H54 (cell line): ENCODE measurements around the gene EPHB1.

Experiments used
- DNase-seq: peaks from one replicate; pipeline ENCODE4 v3.0.0; 2011; ENCODE audit warnings: low spot score, mixed read lengths; ENCODE audit not compliant: insufficient read length
- FAIRE-seq: peaks from 3 replicates; lab custom pipeline; 2011; peaks lifted over from hg19 to GRCh38; lab: Jason Lieb, UNC
- POLR2A ChIP-seq: IDR thresholded peaks from 2 replicates; pipeline ENCODE4 v1.6.1; 2011; ENCODE audit warnings: low read depth, mild to moderate bottlenecking, low read length

Gene EPHB1

DNA sequence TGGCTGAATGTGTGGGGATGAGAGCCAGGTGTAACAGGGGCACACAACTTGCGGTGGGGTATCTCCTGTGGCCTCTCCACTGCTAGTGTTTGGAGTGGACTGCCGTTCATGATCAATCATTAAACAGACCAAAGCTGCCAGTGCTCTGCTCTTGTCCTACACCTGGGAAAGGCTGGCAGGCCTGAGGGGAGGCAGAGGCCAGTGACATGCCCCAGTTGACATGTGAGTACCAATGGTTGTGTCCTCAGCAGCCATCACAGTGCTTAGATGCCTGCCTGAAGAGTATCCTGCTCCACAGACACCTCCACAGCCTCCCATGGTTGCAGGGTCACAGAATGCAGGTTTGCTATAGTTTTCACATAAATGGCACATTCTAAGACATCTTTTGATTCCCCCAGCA lies 348.4 kb downstream of the EPHB1 start:
- FAIRE-seq (no peak), DNase-seq (no peak)
- no peak for TF ChIP-seq POLR2A

DNA sequence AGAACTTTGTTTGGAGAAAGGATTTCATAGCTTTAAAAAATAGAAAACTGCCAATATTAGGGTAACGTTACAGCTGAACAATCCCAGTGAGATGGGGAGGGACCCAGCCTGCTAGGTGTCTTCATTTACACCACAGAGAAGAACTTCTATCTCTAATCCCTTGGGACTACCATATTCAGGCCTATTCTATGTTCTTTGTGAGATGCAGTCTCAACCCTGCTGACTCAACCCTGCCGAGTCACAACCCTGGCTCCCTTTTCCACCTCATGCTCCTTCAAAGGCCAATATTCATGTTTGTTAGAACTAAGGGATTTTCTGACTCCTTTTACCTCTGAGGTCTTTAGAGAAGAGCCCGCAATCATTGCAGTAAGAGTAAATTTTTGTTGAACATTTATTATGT lies 350.5 kb downstream of the EPHB1 start:
- FAIRE-seq (no peak), DNase-seq (no peak)
- no peak for TF ChIP-seq POLR2A

DNA sequence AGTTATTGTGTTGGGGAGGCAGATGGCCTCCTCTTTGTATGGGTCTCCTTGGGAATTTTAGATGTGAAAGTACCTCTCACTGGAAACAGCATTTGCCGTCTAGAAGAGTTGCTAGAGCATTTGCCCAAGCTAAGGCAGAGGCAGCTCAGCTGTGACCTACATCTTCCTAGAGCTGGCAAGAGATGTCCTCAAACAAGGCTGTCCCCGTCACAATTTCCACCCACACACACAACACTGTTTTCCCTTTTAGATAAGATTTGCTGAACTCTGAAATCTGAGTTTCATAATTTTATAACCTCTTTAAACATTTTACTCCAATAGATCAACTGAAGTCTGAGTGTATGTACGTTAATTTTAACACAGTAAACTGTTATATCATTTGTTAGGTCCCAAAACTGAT lies 352.6 kb downstream of the EPHB1 start:
- DNase-seq: no peak
- no peak for FAIRE-seq
- no peak for TF ChIP-seq POLR2A

DNA sequence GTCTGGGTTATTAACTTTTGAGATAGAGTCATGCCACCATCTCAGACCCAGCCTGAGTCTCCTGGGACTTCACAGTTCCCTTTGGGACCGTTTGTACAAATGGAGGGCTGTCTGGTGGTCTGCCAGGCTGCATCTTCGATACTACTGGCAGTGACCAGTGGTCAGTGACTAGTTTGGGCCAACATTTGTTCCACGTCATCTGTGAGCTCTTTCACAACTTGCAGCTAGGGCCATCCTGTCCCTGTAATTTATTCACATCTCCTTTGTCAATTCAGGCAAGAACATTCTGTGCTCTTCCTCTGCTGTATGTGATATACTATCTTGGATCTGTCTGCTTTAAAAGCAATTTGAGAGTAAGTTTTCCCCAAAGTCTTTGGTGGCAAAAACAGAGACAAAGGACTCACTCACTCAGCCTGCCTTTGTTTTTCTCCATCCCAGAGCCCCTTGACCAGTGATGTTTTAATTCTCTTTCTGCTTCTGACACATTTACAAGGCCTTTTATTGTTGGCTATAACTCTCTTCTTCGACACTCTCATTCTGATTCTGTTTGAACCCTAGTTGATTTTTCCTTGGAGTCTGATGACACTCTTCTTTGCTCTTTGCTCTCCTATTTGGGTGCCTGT lies 353.4 kb downstream of the EPHB1 start:
- no peak for DNase-seq
- TF ChIP-seq POLR2A: no peak
- no peak for FAIRE-seq

DNA sequence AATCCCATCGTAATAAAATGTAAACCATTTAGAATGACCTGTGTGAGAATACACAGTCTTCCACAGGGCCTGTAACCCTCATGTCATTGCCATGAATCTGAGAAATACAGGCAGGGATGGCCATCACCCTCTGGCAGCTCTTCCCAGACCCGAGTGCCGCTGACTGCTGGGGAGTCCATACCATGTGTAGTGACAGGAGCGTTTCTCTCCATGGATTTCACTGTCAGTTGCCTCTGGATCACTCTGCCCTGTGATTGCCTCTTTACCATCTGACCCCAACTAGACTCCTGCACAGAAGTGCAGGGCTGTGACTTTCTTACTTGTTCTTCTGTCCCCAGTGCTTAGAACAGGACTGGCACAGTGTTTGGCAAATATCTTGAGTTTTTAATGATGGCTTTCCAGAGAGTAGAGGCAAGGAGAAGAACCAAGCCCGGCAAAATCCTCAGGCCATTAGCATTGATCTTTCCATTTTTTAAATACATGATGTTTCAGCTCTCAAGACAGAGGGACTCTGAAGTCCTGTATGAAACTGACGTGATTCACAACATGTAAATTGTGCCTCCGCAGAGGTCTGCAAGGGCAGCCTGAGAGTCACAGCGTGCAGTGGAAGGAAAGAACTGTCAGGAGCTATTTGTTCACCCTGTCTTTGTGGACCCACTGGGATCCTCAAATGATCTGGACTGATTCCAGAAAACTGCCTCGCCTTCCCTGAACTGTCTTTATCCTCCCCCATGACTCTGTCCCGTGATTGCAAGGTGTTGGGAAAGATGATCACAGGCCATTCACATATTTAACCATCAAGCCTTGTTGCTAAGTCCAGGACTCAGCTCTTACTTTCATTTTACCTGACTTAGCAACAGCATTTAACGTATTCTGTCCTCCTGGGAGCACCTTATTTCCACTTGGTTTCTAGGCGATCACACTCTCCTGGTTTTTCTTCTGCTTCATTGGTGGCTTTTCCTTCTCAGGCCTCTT lies 354.9 kb downstream of the EPHB1 start:
- DNase-seq (no peak), FAIRE-seq (no peak)
- no peak for TF ChIP-seq POLR2A

DNA sequence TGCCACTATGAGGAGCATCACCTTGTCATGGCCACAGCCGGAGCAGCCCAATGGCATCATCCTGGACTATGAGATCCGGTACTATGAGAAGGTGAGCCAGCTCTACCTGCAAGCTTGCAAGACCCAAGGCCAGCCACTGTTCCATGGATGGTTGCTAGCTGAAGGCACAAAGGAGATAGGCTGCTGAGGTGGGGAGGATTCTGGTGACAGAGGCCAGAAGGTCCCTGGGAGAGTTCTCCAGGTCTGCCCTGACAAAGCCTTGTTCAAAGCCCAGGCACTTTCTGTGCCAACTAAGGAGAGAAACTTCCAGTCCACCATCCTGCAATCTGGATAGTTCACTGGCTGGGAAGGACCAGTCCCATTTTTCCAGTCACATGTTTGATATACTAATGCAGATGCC lies 359.1 kb downstream of the EPHB1 start:
- DNase-seq (no peak), FAIRE-seq (no peak)
- TF ChIP-seq POLR2A: no peak

DNA sequence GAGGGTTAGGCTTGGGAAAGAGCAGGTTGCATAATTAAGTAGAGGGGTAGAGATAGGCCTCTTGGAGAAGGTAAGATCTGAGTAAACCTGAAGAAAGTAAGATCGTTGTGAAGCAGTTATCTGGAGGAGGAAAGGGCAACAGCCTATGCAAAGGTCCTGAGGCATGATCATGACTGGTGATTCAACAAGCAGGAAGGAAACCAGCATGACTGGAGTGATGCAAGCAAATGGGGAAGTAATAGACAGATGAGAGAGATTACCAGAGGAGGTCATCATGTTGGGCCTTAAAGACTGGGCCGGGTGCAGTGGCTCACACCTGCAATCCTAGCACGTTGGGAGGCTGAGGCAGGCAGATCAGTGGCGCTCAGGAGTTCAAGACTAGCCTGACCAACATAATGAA lies 360.2 kb downstream of the EPHB1 start:
- no peak for DNase-seq
- no peak for TF ChIP-seq POLR2A
- no peak for FAIRE-seq

DNA sequence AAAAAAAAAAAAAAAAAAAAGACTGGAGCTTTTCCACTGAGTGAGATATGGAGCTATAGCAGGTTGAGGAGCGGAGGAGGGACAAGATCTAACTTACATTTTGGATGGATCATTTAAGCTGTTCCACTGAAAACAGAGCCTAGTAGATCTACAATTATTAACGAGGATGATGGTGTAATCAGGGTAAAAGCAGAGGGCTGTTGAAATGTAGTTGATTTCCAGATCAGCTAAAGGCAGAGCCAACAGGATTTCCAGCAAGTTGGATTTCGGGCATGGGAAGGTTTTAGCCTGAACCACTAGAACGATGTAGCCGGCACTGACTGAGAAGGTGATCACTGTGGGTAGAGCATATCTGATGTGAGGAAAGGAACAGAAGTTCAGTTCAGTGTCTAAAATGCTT lies 360.7 kb downstream of the EPHB1 start:
- FAIRE-seq (no peak), DNase-seq (no peak)
- TF ChIP-seq POLR2A: no peak

DNA sequence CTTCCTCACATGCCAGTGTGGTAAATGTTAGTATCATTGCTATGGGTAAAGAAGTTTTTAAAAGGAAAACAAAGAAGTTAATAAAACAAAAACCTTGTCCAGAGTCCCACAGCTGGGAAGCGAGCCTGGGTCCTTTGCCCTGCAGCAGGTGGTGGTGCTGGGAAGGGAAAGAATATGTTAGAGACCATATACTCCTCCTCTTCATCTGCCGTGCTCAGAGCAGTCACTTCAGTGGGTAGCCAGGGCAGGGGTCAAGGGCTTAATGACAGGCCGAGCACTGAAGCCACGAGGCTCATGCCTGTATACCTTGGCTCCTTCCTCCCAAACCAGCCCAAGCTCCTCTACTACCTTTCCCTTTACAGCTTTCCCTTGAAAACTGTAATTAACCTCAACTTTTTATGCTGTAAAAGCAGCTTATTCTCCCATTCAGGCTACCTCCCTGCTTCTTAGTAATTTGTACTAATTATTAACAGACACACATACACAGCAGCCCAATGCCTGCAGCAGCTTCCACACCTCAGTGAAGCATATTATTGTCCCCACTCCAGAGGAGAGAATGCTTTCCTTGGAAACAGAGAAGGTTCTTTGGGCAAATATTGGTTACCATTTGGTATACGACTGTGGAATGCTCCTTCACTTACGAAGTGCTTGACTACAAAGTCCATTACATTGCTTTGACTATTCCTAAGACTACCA lies 362.1 kb downstream of the EPHB1 start:
- DNase-seq: no peak
- no peak for FAIRE-seq
- no peak for TF ChIP-seq POLR2A

DNA sequence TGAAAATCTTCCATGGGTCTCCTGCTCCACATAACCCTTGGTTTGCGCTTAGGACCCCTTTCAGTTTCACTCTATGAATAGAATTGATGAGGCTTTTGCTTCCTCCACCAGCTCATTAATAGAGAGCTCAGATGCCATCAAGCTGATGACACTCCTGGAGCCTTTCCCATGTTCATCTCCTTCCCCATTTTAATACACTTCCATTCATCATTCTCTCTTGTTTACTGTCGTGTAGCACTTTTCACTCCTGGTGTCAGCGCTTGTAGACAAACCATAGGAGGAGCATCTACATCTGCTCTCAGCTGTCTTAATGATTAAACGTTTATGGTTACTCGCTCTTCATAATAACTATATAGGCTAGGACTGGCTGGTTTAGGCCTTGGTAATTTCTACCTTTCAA lies 363.5 kb downstream of the EPHB1 start:
- TF ChIP-seq POLR2A: no peak
- FAIRE-seq (no peak), DNase-seq (no peak)

DNA sequence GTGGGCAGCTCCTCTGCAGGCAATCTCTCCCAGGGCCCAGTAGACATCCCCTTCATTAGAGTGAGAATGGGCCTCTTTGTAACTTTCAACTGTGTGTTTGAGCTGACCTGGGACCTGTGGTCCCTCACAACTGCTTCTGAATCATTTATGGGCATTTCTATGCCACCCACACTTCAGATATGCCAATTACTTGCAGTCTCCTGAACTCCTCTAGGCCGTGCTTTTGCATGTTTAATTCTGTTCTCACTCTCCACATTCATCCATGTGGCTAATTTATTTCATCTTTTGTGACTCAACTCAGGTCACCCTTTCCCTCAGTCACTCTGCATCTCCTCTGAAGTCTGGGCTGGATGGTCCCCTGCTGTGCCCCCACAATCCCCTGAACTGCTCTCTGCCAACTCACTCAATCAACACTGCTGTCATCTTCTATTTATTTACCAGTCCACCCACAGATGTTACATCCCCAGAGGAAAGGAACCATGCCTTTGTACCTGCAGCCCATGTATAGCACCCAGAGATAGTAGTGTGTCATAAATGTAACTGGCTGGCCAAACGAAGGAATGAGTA lies 364.7 kb downstream of the EPHB1 start:
- DNase-seq (no peak), FAIRE-seq (no peak)
- TF ChIP-seq POLR2A: no peak

DNA sequence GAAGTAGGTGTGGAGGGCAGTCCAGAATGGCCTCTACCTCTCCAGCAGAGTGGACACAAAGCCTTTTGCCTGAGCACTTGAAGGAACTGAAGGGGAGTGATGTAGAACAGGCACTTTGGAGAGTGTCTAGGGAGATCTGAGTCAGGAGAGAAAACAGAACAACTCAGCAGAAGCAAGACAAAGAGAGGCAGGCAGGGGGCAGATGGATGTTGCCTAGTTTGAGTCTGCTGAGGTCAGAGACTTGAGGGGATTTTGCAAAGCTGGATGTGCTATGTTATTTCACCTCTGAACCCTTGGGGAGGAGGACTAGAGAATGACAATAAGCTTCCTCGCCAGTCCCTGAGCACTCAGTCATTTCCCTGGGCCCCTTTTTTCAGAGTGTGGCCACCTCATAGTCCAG lies 366.4 kb downstream of the EPHB1 start:
- no peak for TF ChIP-seq POLR2A
- FAIRE-seq: no peak
- DNase-seq: no peak

DNA sequence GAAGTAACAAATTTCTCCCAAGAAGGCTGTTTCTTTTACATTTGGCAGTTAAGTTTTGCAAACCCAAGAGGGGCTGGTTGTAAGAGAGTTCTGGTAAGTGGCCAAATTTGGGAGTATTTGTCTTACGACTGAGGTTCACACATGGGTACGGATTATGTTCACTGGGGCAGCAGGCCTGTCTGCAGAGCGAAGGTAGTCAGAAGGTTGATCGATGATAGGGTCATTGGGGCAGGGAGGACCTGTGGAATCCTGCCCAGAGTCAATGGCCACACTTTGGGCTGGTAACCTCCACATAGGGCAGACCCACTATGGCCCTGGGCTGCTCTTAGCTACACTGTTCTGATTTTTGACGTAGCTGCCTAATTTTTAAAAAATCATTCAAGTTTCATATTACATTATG lies 368.6 kb downstream of the EPHB1 start:
- TF ChIP-seq POLR2A: no peak
- no peak for DNase-seq
- FAIRE-seq: no peak

DNA sequence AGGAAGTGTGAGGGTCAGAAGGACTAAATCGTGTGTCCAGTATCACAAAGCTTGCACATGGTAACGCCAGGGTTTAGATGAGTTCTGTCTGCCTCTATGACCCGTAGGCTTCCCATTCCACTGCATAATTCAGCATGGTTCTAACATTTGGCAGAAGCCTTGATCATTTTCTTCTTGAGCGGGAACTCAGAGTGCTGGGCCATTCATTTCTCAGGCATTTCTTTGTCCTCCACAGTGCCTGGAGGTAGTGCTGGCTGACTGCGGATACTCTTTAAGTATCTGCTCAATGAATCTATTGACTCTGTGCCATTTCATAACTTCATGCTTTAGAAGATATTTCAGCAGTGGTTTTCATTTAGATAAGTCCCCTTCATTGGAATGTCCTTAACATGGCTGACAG lies 370.2 kb downstream of the EPHB1 start:
- FAIRE-seq (no peak), DNase-seq (no peak)
- no peak for TF ChIP-seq POLR2A
